Measurements from ENCODE around the gene SH3BP4.

Gene SH3BP4

GRCh38 chr2:234966340-234966739 is 14.5 kb downstream of the SH3BP4 start:
- no peak for DNase-seq (ENCODE audit: low read depth in 1 of 2, low spot score in 1 of 2)

- DNase-seq (ENCODE audit: low read depth in 1 of 2, low spot score in 1 of 2), result no peak
Observed at GRCh38 chr2:234967201-234967869, 15.5 kb downstream of the SH3BP4 start.

- no peak for DNase-seq (ENCODE audit: low read depth in 1 of 2, low spot score in 1 of 2)
Observed at GRCh38 chr2:234967870-234968208, 16.0 kb downstream of the SH3BP4 start.

DNA sequence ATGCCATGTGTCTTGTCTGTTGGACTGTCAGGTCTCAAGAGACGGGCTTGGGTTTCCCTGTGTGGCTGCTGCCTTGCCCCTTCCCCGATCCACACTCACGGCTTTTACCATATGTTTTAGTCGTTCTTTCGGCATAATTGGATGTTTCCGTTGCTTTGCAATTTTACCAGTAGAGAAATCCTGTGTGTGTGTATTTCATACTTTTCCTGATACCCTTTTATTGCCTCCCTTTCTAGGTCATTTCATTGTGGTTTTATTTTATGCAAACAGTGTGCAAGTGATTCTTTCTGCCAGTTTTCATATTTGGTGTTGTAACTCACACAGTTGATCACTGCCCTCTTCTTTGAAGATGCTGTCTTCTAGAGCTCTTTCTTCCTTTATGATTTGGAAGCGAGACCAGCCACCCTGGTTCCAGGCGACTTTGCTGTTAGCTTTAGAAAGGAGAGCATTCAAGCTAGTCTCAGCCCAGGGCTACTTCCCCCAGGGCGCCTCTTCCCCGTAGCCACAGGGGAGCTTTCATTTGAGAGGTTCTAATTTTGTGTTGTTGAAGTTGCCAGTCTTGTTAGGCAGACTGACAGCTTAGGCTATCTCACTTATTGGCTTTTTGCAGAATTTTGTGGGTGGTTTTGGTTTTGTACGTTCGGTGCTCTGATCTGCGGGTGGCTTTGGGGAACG is 17.0 kb downstream of the SH3BP4 start:
- no peak for DNase-seq (ENCODE audit: low read depth in 1 of 2, low spot score in 1 of 2)

DNA sequence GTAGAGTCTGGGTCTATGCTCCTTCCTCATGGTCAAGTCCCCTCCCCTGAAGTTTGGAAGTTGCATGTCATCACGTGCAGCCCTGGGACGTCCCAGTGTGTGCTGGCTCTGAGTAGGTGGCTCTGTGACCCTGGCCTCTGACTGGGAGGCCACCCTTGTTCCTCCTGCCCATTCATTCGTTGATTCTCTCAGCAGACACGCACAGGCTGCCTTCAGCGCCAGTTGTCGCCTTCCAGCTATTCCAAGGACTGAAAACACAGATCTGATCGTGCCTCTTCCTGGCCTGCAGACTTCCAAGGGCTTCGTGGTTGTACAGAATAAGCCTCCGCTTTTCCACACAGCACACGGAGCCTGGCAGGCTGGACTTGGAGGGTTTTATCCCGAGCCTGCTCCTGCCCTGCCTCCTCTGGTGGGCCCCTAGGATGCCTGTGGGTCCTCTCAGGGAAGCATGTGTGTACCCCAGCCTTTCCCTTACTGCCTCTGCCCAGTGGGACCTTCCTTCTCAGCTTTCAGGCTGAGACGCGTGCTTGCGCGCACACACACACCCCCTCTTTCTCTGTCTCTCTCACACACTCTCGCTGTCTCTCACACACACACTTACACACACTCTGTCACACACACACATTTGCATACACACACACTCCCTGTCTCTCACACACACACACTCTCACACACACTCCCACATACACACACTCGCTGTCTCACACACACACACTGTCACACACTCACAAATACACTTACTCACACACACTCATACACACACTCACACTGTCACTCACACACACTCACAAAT is 17.7 kb downstream of the SH3BP4 start:
- DNase-seq (ENCODE audit: low read depth in 1 of 2, low spot score in 1 of 2), result no peak

GRCh38 chr2:234970099-234970440 is 18.3 kb downstream of the SH3BP4 start:
- DNase-seq (ENCODE audit: low read depth in 1 of 2, low spot score in 1 of 2), result no peak

GRCh38 chr2:234970477-234970882 is 18.7 kb downstream of the SH3BP4 start:
- DNase-seq (ENCODE audit: low read depth in 1 of 2, low spot score in 1 of 2), result no peak

DNA sequence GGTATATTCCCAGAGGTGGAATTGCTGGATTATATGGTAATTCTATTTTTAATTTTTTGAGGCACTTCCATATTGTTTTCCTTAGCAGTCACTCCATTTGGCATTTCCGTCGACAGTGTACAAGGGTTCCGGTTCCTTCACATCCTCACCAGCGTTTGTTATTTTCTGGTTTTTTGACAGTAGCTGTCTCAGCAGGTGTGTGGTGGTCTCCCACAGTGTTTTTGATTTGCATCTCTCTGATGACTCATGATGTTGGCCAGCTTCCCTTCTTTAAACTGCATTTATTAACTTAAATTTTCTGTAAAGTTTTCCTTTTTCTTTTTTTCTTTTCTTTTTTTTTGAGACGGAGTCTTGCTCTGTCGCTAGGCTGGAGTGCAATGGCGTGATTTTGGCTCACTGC is 19.7 kb downstream of the SH3BP4 start:
- DNase-seq (ENCODE audit: low read depth in 1 of 2, low spot score in 1 of 2), result no peak

GRCh38 chr2:234973008-234973407 is 21.2 kb downstream of the SH3BP4 start:
- no peak for DNase-seq (ENCODE audit: low read depth in 1 of 2, low spot score in 1 of 2)

DNA sequence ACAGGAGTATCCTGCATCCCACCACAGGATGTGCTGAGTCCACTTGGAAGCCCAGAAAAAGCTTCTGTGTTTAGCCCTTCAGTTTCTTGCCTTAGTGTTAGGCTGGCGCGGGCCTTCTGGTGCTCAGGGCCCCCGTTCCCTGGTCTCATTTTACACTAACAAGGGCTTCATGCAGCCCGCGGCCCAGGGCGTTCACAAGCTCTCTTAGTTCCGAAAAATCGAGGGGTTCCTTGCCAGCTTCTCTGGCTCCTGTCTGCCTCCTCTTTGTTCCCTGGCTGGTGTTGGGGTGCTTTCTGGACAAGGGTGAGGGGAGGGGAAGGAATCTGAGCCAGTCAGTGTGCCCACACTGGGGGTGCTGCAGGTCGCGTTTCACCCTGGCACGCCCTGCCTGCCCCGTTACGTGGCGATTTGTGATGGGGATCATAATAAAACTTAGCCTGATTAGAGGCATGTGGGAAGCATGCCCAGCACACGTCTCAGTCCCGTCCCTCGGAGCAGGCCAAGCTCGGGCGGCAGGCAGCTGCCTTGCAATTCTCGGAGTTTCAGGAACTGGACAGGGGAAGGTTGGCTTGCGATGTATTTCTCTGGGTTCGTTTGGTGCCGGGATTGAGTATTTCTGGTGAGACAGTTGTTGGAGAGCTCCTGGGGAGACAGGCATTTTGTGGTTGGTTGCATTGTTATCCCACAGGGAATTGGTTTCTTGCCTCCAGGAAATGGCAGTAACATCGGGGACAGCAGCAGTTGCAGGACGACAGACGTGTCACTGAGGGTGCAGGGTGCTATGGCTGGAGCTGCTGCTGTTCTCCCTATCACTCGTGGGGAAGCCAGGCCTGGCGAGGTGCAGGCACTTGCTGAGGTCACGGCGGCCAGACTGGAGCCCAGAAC is 22.9 kb downstream of the SH3BP4 start:
- no peak for DNase-seq (ENCODE audit: low read depth in 1 of 2, low spot score in 1 of 2)

DNA sequence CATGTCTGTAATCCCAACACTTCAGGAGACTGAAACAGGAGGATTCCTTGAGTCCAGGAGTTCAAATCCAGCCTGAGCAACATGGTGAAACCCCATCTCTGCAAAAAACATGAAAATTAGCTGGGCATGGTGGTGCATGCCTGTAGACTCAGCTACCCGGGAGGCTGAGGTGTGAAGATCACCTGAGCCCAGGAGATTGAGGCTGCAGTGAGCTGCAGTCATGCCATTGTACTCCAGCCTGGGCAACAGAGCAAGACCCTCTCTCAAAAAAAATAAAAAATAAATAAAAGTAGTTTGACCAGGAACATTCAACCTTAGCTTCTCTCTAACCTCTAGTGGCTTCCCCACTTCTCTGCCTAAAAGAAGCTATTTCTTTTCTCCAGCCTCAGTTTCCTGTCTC is 23.8 kb downstream of the SH3BP4 start:
- no peak for DNase-seq (ENCODE audit: low read depth in 1 of 2, low spot score in 1 of 2)

DNA sequence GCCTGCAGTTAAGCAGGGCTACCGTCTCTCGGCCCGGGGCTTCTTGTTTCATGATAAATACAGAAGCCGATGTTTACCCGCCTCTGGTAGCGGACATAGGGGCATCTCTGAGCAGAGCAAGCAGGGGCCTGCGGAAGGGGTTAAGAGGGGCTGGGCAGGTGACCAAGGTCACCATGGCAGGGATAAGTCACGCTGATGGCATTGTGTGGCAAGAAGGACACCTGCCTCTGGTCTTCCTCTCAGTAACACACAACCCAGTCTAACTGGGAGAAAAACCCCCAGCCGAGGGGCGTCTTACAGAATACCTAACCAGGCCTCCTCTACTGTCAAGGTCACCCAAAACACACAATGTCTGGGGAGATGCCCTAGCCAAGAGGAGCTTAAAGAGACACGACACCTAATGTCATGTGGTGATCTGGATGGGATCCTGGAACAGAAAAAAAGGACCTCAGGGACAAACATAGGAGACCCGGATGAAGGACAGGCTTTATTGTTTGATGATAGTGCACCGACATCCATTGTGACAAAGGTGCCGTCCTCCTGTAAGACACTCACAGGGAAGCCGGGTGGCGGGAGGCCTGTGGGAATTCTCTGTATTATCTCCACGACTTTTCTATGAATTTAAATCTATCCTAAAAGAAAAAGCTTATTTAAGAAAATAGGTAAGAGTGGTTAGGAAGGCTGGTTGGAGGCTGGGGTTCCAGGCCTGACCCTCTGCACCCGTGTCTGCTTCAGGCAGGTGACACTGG is 24.8 kb downstream of the SH3BP4 start:
- DNase-seq (ENCODE audit: low read depth in 1 of 2, low spot score in 1 of 2), result no peak

DNA sequence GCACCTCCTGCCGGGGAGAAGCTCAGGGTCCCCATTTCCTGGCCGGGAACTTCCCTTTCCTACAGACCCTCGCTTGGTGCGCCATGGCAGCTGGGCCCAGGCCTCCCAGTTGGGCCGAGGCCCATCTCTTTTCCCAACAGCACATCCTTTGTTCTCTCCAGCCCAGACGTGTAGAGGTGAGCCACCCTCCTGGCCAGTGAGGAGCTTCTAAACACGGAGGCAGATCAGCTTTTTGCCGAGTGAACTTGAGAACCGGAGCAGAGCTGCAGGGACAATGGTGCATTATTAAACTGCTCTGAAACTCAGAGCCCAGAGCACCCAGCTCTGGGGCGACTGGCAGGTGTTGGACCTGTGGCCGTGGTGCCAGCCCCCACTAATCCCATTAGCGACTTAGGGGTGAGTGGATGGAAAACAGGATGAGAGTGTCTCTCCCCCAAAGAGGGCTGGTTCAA is 25.4 kb downstream of the SH3BP4 start:
- no peak for DNase-seq (ENCODE audit: low read depth in 1 of 2, low spot score in 1 of 2)

GRCh38 chr2:234978466-234979203 is 26.8 kb downstream of the SH3BP4 start:
- DNase-seq (ENCODE audit: low read depth in 1 of 2, low spot score in 1 of 2), result no peak

GRCh38 chr2:234979204-234980167 is 27.7 kb downstream of the SH3BP4 start:
- DNase-seq (ENCODE audit: low read depth in 1 of 2, low spot score in 1 of 2), result no peak

GRCh38 chr2:234980451-234981187 is 28.8 kb downstream of the SH3BP4 start:
- DNase-seq (ENCODE audit: low read depth in 1 of 2, low spot score in 1 of 2), result no peak

DNA sequence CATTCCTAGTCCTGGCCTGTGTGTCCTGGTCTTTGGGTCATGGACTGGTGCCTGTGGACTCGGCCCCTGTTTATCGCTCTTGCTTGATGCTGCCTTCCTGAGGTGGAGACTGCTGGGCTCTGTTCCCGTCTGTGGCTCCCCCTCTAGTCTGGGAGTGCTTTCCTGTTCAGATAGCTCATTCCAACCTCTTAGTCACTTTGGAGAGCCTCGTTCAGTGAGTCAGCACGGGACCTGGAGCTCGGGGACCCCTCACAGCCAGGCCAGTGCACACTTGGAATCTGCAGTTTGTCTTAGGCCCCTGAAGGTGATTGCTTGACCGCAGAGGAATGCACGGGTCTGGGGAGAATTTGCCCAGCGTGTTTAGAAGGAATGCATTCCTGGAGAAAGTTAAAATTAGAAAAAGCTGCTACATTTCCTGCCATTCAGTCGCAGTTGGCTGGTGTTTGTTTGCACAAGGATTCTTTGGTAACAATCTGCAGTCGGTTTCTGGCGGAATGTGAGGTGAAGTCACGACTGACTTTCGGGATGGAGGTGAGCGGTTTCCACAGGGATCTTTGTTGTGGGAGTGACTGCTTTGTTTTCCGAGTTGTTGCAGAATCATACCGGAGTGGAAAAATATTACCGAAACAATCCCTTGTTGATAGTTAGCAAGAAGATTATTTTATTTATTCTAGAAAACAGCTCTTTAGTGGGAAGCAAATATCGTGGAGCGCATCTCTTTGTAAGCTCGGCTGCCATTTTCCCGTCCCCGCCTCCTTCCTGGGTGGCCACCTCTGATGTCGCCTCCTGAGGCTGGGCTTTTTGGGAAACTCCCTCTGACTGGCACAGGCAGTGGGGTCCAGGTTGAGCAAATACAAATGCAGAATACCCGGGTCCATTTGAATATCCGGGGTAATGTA is 29.6 kb downstream of the SH3BP4 start:
- no peak for DNase-seq (ENCODE audit: low read depth in 1 of 2, low spot score in 1 of 2)

All from stimulated activated CD4-positive, alpha-beta T cell treated with anti-CD3 and anti-CD28 coated beads, Interleukin-15, amount 100 ng/mL, for 1 hour (primary cell).